Loucy (cell line): ENCODE measurements around the gene NANOS1.

Experiments used
- H2AFZ ChIP-seq: fragments of 200-600 bp; sonication (generic); 2 replicates; pipeline ENCODE4 v1.6.0; 2016; ENCODE audit warnings: antibody characterized with exemption, mild to moderate bottlenecking, low read length, moderate library complexity
- H3F3A ChIP-seq: fragments of 200-600 bp; 2 replicates; pipeline ENCODE4 v1.6.0; 2016; ENCODE audit warnings: antibody characterized with exemption, low read depth, mild to moderate bottlenecking
- H3K27me3 ChIP-seq: fragments of 200-600 bp; sonication (generic); 2 replicates; pipeline ENCODE4 v1.6.1; 2014; ENCODE audit warnings: low read length, mild to moderate bottlenecking; ENCODE audit not compliant: insufficient read depth, poor library complexity, severe bottlenecking
- H3K36me3 ChIP-seq: fragments of 200-600 bp; sonication (generic); 2 replicates; pipeline ENCODE4 v1.6.1; 2016; ENCODE audit warnings: low read length; ENCODE audit not compliant: insufficient read depth
- H3K4me1 ChIP-seq: fragments of 200-600 bp; sonication (generic); 2 replicates; pipeline ENCODE4 v1.5.1; 2014; ENCODE audit warnings: low read length, mild to moderate bottlenecking; ENCODE audit not compliant: insufficient read depth, poor library complexity, severe bottlenecking
- H3K4me2 ChIP-seq: fragments of 200-600 bp; sonication (generic); 2 replicates; pipeline ENCODE4 v1.6.0; 2014; ENCODE audit warnings: antibody characterized with exemption, low read length, low read depth, mild to moderate bottlenecking; ENCODE audit not compliant: poor library complexity, severe bottlenecking
- H3K4me3 ChIP-seq: fragments of 200-600 bp; sonication (generic); 2 replicates; pipeline ENCODE4 v1.5.1; 2014; ENCODE audit warnings: low read length, mild to moderate bottlenecking, mixed read lengths; ENCODE audit not compliant: poor library complexity, severe bottlenecking
- H3K79me2 ChIP-seq: fragments of 200-600 bp; sonication (generic); 2 replicates; pipeline ENCODE4 v1.6.1; 2014; ENCODE audit warnings: low read length; ENCODE audit not compliant: insufficient read depth
- H3K9ac ChIP-seq: fragments of 200-600 bp; sonication (generic); 2 replicates; pipeline ENCODE4 v1.6.0; 2014; ENCODE audit warnings: mild to moderate bottlenecking, low read depth, low read length, moderate library complexity; ENCODE audit not compliant: poor library complexity, severe bottlenecking
- H3K9me2 ChIP-seq: fragments of 200-600 bp; sonication (generic); replicated peaks from 2 replicates; pipeline ENCODE4 v1.6.1; 2016; ENCODE audit warnings: low read depth, low read length, mixed read lengths
- H3K9me3 ChIP-seq: fragments of 200-600 bp; sonication (generic); 2 replicates; pipeline ENCODE4 v1.6.1; 2014; ENCODE audit warnings: mild to moderate bottlenecking, antibody characterized with exemption, low read length, low read depth; ENCODE audit not compliant: insufficient read depth
- H4K20me1 ChIP-seq: fragments of 200-600 bp; sonication (generic); 2 replicates; pipeline ENCODE4 v1.6.0; 2014; ENCODE audit warnings: antibody characterized with exemption, low read length, mild to moderate bottlenecking; ENCODE audit not compliant: insufficient read depth, poor library complexity, severe bottlenecking
- EZH2phosphoT487 ChIP-seq: fragments of 200-600 bp; IDR thresholded peaks from 2 replicates; pipeline ENCODE4 v1.6.1; 2018; ENCODE audit warnings: antibody characterized with exemption, mild to moderate bottlenecking, moderate library complexity, borderline replicate concordance
- TF ChIP-seq, protein P1 (sequence below): fragments of 200-600 bp; sonication (generic); conservative IDR thresholded peaks from 2 replicates; pipeline ENCODE4 v1.5.1; 2014; ENCODE audit warnings: mild to moderate bottlenecking, antibody characterized with exemption, low read length

The NANOS1 gene

DNA sequence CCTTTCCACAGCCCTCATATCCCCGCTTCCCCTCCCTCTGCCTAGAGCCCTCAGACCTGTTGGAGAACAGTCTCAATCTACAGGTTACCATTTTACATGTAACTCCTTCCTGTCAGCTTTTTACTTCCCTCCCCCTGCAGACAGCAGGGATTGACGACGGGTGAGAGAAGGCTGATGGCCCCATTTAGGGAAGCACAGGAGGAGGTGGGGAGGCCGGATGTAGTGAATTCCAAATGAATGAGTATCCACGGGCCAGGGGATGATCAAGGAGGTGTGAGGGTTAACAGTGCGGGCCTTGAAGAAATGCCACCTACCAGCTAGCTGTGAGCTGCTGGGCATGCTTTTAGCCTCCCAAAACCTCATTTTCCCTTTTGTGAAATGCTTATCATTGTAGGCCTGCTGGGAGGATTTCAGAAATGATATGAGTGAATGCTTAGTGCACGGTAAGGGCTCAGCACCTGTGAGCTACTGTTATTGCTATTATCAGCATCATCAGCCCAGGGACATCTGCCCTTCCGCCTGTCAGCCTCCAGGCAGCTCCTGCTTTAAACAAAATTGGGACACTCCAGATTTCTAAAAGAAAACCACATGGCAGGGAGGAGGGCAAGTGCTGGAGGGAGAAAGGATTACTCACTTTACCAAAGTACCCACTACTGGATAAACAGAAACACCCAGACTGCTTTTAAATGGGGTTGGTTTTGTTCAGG is 6.5 kb upstream of the NANOS1 start:
- H3K4me1 ChIP-seq = no peaks in the 10 kb centered on the region
- no peak overlapping the region for H2AFZ ChIP-seq
- no peaks in the 10 kb centered on the region for H3K36me3 ChIP-seq
- no peaks in the 10 kb centered on the region for H3K9me3 ChIP-seq
- H3K27me3 ChIP-seq = no peaks in the 10 kb centered on the region
- H3K79me2 ChIP-seq = no peaks in the 10 kb centered on the region
- no peaks in the 10 kb centered on the region for H3K9me2 ChIP-seq
- no peak overlapping the region for H3K4me2 ChIP-seq
- H3K4me3 ChIP-seq = no peak overlapping the region
- TF ChIP-seq EZH2phosphoT487 = no peak
- TF ChIP-seq, protein P1, sequence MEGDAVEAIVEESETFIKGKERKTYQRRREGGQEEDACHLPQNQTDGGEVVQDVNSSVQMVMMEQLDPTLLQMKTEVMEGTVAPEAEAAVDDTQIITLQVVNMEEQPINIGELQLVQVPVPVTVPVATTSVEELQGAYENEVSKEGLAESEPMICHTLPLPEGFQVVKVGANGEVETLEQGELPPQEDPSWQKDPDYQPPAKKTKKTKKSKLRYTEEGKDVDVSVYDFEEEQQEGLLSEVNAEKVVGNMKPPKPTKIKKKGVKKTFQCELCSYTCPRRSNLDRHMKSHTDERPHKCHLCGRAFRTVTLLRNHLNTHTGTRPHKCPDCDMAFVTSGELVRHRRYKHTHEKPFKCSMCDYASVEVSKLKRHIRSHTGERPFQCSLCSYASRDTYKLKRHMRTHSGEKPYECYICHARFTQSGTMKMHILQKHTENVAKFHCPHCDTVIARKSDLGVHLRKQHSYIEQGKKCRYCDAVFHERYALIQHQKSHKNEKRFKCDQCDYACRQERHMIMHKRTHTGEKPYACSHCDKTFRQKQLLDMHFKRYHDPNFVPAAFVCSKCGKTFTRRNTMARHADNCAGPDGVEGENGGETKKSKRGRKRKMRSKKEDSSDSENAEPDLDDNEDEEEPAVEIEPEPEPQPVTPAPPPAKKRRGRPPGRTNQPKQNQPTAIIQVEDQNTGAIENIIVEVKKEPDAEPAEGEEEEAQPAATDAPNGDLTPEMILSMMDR = no peak
- no peaks in the 10 kb centered on the region for H4K20me1 ChIP-seq
- H3F3A ChIP-seq = no peaks in the 10 kb centered on the region
- no peak overlapping the region for H3K9ac ChIP-seq

DNA sequence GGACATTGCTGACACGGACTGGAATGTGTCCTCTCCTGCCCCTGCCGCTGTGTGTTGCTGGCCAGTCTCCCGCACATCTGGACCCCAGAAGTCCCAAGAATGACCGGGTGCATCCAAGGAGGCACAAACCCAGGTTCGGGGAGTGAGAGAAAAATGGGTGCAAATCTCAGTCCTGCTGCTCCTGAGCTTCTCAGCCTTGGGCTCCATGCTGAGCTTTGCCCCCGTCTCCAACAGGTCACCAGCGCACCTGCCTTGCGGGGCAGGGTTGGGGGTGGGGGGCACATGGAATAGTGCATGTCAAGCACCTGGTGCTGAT is 6.0 kb upstream of the NANOS1 start:
- Histone ChIP-seq H3K4me3 (no peak overlapping the region), H3K36me3 (no peaks in the 10 kb centered on the region), H3K9me2 (no peaks in the 10 kb centered on the region), H3K4me2 (no peak overlapping the region), H3K9ac (no peak overlapping the region), H3K79me2 (no peaks in the 10 kb centered on the region), H3K4me1 (no peaks in the 10 kb centered on the region), H3F3A (no peaks in the 10 kb centered on the region), H3K9me3 (no peaks in the 10 kb centered on the region), H2AFZ (no peak overlapping the region), H4K20me1 (no peaks in the 10 kb centered on the region), H3K27me3 (no peaks in the 10 kb centered on the region)
- TF ChIP-seq, protein P1 = no peak
- TF ChIP-seq EZH2phosphoT487 = no peak

GRCh38 chr10:119024882-119025281 is 4.6 kb upstream of the NANOS1 start:
- H4K20me1 ChIP-seq = no peaks in the 10 kb centered on the region
- no peak overlapping the region for H3K4me3 ChIP-seq
- no peak for TF ChIP-seq EZH2phosphoT487
- TF ChIP-seq, protein P1 = no peak
- no peaks in the 10 kb centered on the region for H3K27me3 ChIP-seq
- H3K4me1 ChIP-seq = no peaks in the 10 kb centered on the region
- H3K36me3 ChIP-seq = no peaks in the 10 kb centered on the region
- no peak overlapping the region for H3K4me2 ChIP-seq
- H2AFZ ChIP-seq = no peak overlapping the region
- H3K9me2 ChIP-seq = no peaks in the 10 kb centered on the region
- no peak overlapping the region for H3K9ac ChIP-seq
- H3K9me3 ChIP-seq = no peaks in the 10 kb centered on the region
- no peaks in the 10 kb centered on the region for H3F3A ChIP-seq
- no peaks in the 10 kb centered on the region for H3K79me2 ChIP-seq
